HCT116 (cell line): ENCODE results near the gene FLNB. TPM values are rescaled to one million over a fixed set of nuclear protein-coding genes. Genes with fewer than 3 reads are reported as not detected.

Experiments used
- ATAC-seq: fragments of 200-7000 bp; cut with Tn5 transposase; 2 replicates; pipeline ENCODE4 v1.9.1; 2020; ENCODE audit warnings: mild to moderate bottlenecking, moderate library complexity
- BruUV-seq: library from RNA; stranded (reverse); fragments of 400-500 nt; replicated peaks from 2 replicates; lab custom pipeline; 2021; lab: Mats Ljungman, UMichigan
- CTCF ChIA-PET: fragments of 300-600 bp; sonication (Branson Sonifier 250); formaldehyde crosslinking; loops from one replicate; lab custom pipeline; 2021; ENCODE audit warnings: antibody characterized with exemption; lab: Charles Lee
- POLR2A ChIA-PET: fragments of 300-600, 350-600 bp; sonication (Branson Sonifier 250); formaldehyde crosslinking; loops from one replicate; lab custom pipeline; 2021; ENCODE audit warnings: antibody characterized with exemption; lab: Charles Lee
- RAD21 ChIA-PET, 2 experiments: fragments of 300-600 bp; sonication (Branson Sonifier 250); formaldehyde crosslinking; loops; one replicate each; lab custom pipeline; 2023; ENCODE audit warnings: low total read pairs in 2 of 2; ENCODE audit not compliant: uncharacterized antibody in 2 of 2, unreplicated experiment in 2 of 2, low non-redundant PET in 1 of 2; lab: Charles Lee
- DNase-seq: peaks from one replicate; pipeline ENCODE4 v3.0.0-alpha.2; 2010; ENCODE audit warnings: low read depth, low spot score
- H2AFZ ChIP-seq: fragments of 200-600 bp; shearing (Covaris generic), sonication (generic); 2 replicates; pipeline ENCODE4 v1.6.1; 2017; ENCODE audit warnings: low read depth, mixed run types, mixed read lengths, antibody characterized with exemption, low read length; ENCODE audit not compliant: poor library complexity, severe bottlenecking
- H3K27ac ChIP-seq: 2 replicates; pipeline ENCODE4 v1.5.1; 2012; ENCODE audit warnings: low read depth, low read length
- H3K27me3 ChIP-seq: fragments of 200-600 bp; sonication (generic); 2 replicates; pipeline ENCODE4 v1.6.1; 2016; ENCODE audit warnings: mixed run types, low read length, mixed read lengths; ENCODE audit not compliant: insufficient read depth
- H3K36me3 ChIP-seq, 2 experiments: fragments of 200-500 bp in 1 of 2; fragments of 200-600 bp in 1 of 2; sonication (Bioruptor generic) in 1 of 2; sonication (generic) in 1 of 2; 2 replicates each; pipeline versions ENCODE4 v1.5.1 to v1.6.1; 2014 to 2016; ENCODE audit warnings: low read length in 2 of 2, inconsistent platforms in 1 of 2, mixed read lengths in 1 of 2, mixed run types in 1 of 2; ENCODE audit not compliant: insufficient read depth in 2 of 2, control insufficient read depth in 1 of 2
- H3K4me1 ChIP-seq, 2 experiments: fragments of 200-600 bp in 1 of 2; sonication (generic) in 1 of 2; 2 replicates each; pipeline versions ENCODE4 v1.5.1 to v1.6.1; 2012 to 2017; ENCODE audit warnings: low read length in 2 of 2, inconsistent platforms in 1 of 2, mild to moderate bottlenecking in 1 of 2, mixed read lengths in 1 of 2, mixed run types in 1 of 2, moderate library complexity in 1 of 2; ENCODE audit not compliant: insufficient read depth in 2 of 2, control insufficient read depth in 1 of 2
- H3K4me2 ChIP-seq: fragments of 200-600 bp; sonication (generic); 2 replicates; pipeline ENCODE4 v1.6.1; 2017; ENCODE audit warnings: mixed run types, low read length, mixed read lengths
- H3K4me3 ChIP-seq, 2 experiments: fragments of 200-600 bp in 1 of 2; sonication (generic) in 1 of 2; replicated peaks in 1 of 2; 2 replicates each; pipeline ENCODE4 v1.5.1; 2011 to 2016; ENCODE audit warnings: low read length in 2 of 2, control low read depth in 1 of 2, low read depth in 1 of 2, mild to moderate bottlenecking in 1 of 2, mixed read lengths in 1 of 2, mixed run types in 1 of 2
- H3K79me2 ChIP-seq: fragments of 200-600 bp; sonication (generic); 2 replicates; pipeline ENCODE4 v1.6.1; 2017; ENCODE audit warnings: mild to moderate bottlenecking, mixed run types, low read length, moderate library complexity, mixed read lengths; ENCODE audit not compliant: insufficient read depth
- H3K9ac ChIP-seq: fragments of 200-600 bp; sonication (generic); 2 replicates; pipeline ENCODE4 v1.6.1; 2016; ENCODE audit warnings: low read length, mixed read lengths
- H3K9me2 ChIP-seq: fragments of 200-600 bp; sonication (generic), shearing (Covaris generic); 2 replicates; pipeline ENCODE4 v1.6.1; 2017; ENCODE audit warnings: mixed run types, mild to moderate bottlenecking, moderate library complexity; ENCODE audit not compliant: insufficient read depth
- H3K9me3 ChIP-seq, 2 experiments: fragments of 200-500 bp in 1 of 2; fragments of 200-600 bp in 1 of 2; sonication (Bioruptor generic) in 1 of 2; sonication (generic) in 1 of 2; 2 replicates each; pipeline ENCODE4 v1.6.1; 2014 to 2017; ENCODE audit warnings: low read length in 2 of 2, mixed read lengths in 2 of 2, inconsistent platforms in 1 of 2, low read depth in 1 of 2, mild to moderate bottlenecking in 1 of 2, mixed run types in 1 of 2, moderate library complexity in 1 of 2; ENCODE audit not compliant: control insufficient read depth in 1 of 2, insufficient read depth in 1 of 2
- H4K20me1 ChIP-seq: fragments of 200-600 bp; sonication (generic), shearing (Covaris generic); 2 replicates; pipeline ENCODE4 v1.6.1; 2017; ENCODE audit warnings: mixed run types, mild to moderate bottlenecking, moderate library complexity; ENCODE audit not compliant: insufficient read depth
- CEBPB ChIP-seq: IDR thresholded peaks from 2 replicates; pipeline ENCODE4 v1.6.1; 2012; ENCODE audit warnings: low read depth
- ELF1 ChIP-seq: IDR thresholded peaks from 2 replicates; pipeline ENCODE4 v1.6.1; 2012; ENCODE audit warnings: low read depth, borderline replicate concordance
- FOSL1 ChIP-seq: IDR thresholded peaks from 2 replicates; pipeline ENCODE4 v1.6.1; 2012; ENCODE audit warnings: low read depth
- JUND ChIP-seq: IDR thresholded peaks from 2 replicates; pipeline ENCODE4 v1.6.1; 2012
- POLR2A ChIP-seq: IDR thresholded peaks from 2 replicates; pipeline ENCODE4 v1.7.0; 2011; ENCODE audit warnings: borderline replicate concordance; ENCODE audit not compliant: insufficient read depth, insufficient read length; ENCODE audit errors: extremely low read depth
- RAD21 ChIP-seq: IDR thresholded peaks from 2 replicates; pipeline ENCODE4 v1.6.1; 2012; ENCODE audit warnings: low read depth, mild to moderate bottlenecking
- SIN3A ChIP-seq: IDR thresholded peaks from 2 replicates; pipeline ENCODE4 v1.6.1; 2012; ENCODE audit warnings: low read depth
- SP1 ChIP-seq: IDR thresholded peaks from 2 replicates; pipeline ENCODE4 v1.6.1; 2012; ENCODE audit warnings: low read depth
- TCF7L2 ChIP-seq: IDR thresholded peaks from 2 replicates; pipeline ENCODE4 v1.7.0; 2011; ENCODE audit warnings: borderline replicate concordance, inconsistent platforms; ENCODE audit not compliant: insufficient read depth, insufficient read length; ENCODE audit errors: extremely low read depth
- YY1 ChIP-seq: IDR thresholded peaks from 2 replicates; pipeline ENCODE4 v1.6.1; 2011; ENCODE audit warnings: low read length, low read depth, moderate library complexity, mild to moderate bottlenecking; ENCODE audit not compliant: insufficient replicate concordance; ENCODE audit errors: extremely low read depth
- ZNF274 ChIP-seq: fragments of 200-500 bp; sonication (Bioruptor generic); IDR thresholded peaks from 2 replicates; pipeline ENCODE4 v1.6.1; 2014; ENCODE audit warnings: mild to moderate bottlenecking, low read depth, low read length, inconsistent platforms
- intact Hi-C: fragments of 100-400 bp; cut with micrococcal nuclease; formaldehyde crosslinking; loops from 2 replicates; pipeline ENCODE4 v1.10.0; 2022
- total RNA-seq: library from RNA; stranded (reverse); gene quantifications from one replicate; pipeline ENCODE4 v1.2.1, GENCODE V29; 2021; ENCODE audit not compliant: unreplicated experiment
- TF ChIP-seq, protein P1 (sequence below): IDR thresholded peaks from 2 replicates; pipeline ENCODE4 v1.6.1; 2011; ENCODE audit warnings: mild to moderate bottlenecking, low read length, moderate library complexity; ENCODE audit not compliant: insufficient replicate concordance; ENCODE audit errors: extremely low read depth
- TF ChIP-seq, protein P2 (sequence below): IDR thresholded peaks from 2 replicates; pipeline ENCODE4 v1.6.1; 2012; ENCODE audit warnings: low read depth

FLNB gene
- total RNA-seq, 1 experiment from 2014 or later: 116 TPM

DNA sequence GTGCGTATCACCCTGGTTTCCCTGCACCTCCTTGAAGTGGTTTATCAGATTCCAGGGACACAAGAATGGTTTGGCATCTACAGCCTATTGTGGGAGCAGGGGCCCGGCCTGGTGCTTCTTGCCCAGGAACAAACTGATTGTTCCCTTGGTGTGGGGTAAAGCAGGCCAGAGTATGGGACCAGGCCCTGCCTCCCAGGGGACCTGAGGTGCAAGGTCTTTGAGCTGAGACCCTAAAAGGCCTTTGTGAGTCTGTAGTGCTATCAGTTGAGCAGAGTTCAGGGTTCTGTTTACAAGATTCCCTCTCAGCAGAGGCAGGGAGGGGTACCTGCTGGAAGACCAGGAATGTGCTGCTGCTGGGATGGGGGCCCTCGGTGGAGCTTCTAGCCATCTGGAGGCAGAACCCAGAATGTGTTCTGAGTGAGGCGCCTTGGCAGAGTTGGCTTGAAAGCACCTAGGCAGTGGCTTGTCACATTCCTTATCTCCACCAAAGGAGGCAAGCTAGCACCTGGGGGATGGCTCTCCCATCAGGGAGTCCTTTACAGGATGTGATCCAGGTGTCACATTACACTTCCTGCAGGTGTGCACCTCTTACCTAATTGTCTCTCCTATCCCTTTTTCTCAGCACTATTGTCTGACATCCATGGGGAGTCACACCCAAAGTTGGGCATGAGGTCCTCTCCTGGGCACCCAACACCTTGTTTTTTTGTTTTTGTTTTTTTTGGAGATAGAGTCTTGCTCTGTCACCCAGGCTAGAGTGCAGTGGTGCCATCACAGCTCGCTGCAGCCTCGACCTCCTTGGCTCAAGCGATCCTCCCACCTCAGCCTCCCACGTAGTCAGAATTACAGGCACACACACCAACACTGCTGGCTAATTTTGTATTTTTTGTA, 13.1 kb downstream of the FLNB start:
- RAD21 ChIA-PET: interaction anchor here in 1 of 2 experiments (0.6 kb wide), 1 partner anchor 81 kb away, joined by 4 read pairs; no protein-coding TSS in a partner anchor
- no TSS peak for BruUV-seq
- intact Hi-C loops: no loop called here
- Histone ChIP-seq H3K27me3 (no peaks in the 10 kb centered on the region), H3K36me3 (no peaks in the 10 kb centered on the region), H3K4me1 (peaks cover 41 to 54% of the 10 kb centered on the region in 2 experiments), H4K20me1 (peaks cover 8% of the 10 kb centered on the region), H3K79me2 (peaks cover 93% of the 10 kb centered on the region), H2AFZ (no peak overlapping the region), H3K27ac (no peak overlapping the region; the same call in 1 of the 2 replicates), H3K4me2 (peak overlapping the region; percentile 52)
- POLR2A ChIA-PET: no interaction called here
- ATAC-seq (peak; percentile 81), DNase-seq (no peak)
- CTCF ChIA-PET: no interaction called here
- no peak for TF ChIP-seq ELF1
- TF ChIP-seq YY1: no peak
- no peak for TF ChIP-seq CEBPB
- TF ChIP-seq, protein P1, sequence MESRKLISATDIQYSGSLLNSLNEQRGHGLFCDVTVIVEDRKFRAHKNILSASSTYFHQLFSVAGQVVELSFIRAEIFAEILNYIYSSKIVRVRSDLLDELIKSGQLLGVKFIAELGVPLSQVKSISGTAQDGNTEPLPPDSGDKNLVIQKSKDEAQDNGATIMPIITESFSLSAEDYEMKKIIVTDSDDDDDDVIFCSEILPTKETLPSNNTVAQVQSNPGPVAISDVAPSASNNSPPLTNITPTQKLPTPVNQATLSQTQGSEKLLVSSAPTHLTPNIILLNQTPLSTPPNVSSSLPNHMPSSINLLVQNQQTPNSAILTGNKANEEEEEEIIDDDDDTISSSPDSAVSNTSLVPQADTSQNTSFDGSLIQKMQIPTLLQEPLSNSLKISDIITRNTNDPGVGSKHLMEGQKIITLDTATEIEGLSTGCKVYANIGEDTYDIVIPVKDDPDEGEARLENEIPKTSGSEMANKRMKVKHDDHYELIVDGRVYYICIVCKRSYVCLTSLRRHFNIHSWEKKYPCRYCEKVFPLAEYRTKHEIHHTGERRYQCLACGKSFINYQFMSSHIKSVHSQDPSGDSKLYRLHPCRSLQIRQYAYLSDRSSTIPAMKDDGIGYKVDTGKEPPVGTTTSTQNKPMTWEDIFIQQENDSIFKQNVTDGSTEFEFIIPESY: no peak
- TF ChIP-seq POLR2A: no peak
- TF ChIP-seq TCF7L2: no peak
- TF ChIP-seq JUND: no peak
- no peak for TF ChIP-seq FOSL1
- TF ChIP-seq, protein P2, sequence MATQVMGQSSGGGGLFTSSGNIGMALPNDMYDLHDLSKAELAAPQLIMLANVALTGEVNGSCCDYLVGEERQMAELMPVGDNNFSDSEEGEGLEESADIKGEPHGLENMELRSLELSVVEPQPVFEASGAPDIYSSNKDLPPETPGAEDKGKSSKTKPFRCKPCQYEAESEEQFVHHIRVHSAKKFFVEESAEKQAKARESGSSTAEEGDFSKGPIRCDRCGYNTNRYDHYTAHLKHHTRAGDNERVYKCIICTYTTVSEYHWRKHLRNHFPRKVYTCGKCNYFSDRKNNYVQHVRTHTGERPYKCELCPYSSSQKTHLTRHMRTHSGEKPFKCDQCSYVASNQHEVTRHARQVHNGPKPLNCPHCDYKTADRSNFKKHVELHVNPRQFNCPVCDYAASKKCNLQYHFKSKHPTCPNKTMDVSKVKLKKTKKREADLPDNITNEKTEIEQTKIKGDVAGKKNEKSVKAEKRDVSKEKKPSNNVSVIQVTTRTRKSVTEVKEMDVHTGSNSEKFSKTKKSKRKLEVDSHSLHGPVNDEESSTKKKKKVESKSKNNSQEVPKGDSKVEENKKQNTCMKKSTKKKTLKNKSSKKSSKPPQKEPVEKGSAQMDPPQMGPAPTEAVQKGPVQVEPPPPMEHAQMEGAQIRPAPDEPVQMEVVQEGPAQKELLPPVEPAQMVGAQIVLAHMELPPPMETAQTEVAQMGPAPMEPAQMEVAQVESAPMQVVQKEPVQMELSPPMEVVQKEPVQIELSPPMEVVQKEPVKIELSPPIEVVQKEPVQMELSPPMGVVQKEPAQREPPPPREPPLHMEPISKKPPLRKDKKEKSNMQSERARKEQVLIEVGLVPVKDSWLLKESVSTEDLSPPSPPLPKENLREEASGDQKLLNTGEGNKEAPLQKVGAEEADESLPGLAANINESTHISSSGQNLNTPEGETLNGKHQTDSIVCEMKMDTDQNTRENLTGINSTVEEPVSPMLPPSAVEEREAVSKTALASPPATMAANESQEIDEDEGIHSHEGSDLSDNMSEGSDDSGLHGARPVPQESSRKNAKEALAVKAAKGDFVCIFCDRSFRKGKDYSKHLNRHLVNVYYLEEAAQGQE: no peak
- 0 out of 2 replicates have a peak, but pooled peaks have one; percentile 13 for TF ChIP-seq SP1
- TF ChIP-seq SIN3A: no peak
- TF ChIP-seq ZNF274: no peak
- peak; percentile 13; the same call in 1 of the 2 replicates for TF ChIP-seq RAD21
- TF ChIP-seq, all 23 proteins: peak for 2
- H3K9me3 ChIP-seq: no peaks in the 10 kb centered on the region
- H3K9ac ChIP-seq: peak overlapping the region; percentile 14; the same call in 1 of the 2 replicates
- no peak overlapping the region for H3K4me3 ChIP-seq
- H3K9me2 ChIP-seq: no peaks in the 10 kb centered on the region
